GM18870 (cell line): ENCODE data around the gene FHIT.

ENCODE experiments used
- ATAC-seq: cut with Tn5 transposase; IDR thresholded peaks from one replicate; pipeline ENCODE4 v1.9.1; 2021; ENCODE audit warnings: moderate library complexity; ENCODE audit not compliant: unreplicated experiment

The FHIT gene

GRCh38 chr3:60095516-60095915 is 1155.7 kb downstream of the FHIT start:
- no peak for ATAC-seq

GRCh38 chr3:60094392-60094947 is 1156.8 kb downstream of the FHIT start:
- ATAC-seq: no peak

DNA sequence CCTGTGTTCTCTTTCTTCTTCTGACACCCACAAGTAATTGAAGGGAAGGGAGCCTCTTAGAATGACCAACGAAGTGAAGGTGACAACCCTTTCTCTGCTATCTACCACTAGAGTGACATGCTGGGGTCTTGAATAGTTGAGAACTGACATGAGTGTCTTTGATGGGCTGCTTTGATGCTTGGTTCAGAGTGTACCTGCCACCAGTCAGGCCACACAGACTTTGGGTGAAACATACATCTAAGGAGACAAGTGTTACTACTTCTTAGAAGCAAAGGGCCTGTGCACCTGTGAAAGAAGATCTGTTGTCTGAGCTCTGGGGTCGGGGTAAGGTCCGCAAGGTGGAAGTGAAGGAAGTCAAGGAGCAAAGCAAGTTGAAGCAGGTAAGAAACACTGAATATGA is 1160.7 kb downstream of the FHIT start:
- no peak for ATAC-seq

- ATAC-seq: peak; percentile 77
Measured at GRCh38 chr3:60086811-60087210, 1164.4 kb downstream of the FHIT start.

- ATAC-seq: no peak
Measured at GRCh38 chr3:60085649-60086048, 1165.6 kb downstream of the FHIT start.

- ATAC-seq: peak; percentile 62
Measured at GRCh38 chr3:60081381-60082095, 1169.7 kb downstream of the FHIT start.

GRCh38 chr3:60080648-60081047 is 1170.6 kb downstream of the FHIT start:
- no peak for ATAC-seq

GRCh38 chr3:60079076-60079475 is 1172.2 kb downstream of the FHIT start:
- no peak for ATAC-seq

- ATAC-seq: no peak
Measured at GRCh38 chr3:60076331-60076730, 1174.9 kb downstream of the FHIT start.

GRCh38 chr3:60073942-60074341 is 1177.3 kb downstream of the FHIT start:
- no peak for ATAC-seq

DNA sequence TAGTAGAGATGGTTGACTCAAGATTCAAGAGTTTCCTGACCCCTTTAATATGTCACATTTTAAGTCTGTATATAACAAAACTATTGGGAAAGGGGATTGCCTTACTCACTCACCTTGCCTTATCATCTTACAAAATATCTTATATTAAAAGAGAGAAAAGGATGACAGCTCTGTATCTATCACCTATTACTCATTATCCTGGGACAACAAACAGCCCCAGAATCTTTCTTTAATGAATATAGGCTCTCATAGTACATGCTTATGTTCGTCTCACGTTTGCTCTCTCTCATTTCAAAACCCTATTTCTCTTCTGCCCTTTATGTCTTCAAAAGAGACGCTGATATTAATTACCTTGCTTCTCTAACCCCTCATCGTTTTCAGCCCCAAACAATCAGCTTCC is 1178.0 kb downstream of the FHIT start:
- no peak for ATAC-seq

GRCh38 chr3:60070366-60070765 is 1180.9 kb downstream of the FHIT start:
- ATAC-seq: no peak

- ATAC-seq: no peak
Measured at GRCh38 chr3:60065227-60065868, 1185.9 kb downstream of the FHIT start.

DNA sequence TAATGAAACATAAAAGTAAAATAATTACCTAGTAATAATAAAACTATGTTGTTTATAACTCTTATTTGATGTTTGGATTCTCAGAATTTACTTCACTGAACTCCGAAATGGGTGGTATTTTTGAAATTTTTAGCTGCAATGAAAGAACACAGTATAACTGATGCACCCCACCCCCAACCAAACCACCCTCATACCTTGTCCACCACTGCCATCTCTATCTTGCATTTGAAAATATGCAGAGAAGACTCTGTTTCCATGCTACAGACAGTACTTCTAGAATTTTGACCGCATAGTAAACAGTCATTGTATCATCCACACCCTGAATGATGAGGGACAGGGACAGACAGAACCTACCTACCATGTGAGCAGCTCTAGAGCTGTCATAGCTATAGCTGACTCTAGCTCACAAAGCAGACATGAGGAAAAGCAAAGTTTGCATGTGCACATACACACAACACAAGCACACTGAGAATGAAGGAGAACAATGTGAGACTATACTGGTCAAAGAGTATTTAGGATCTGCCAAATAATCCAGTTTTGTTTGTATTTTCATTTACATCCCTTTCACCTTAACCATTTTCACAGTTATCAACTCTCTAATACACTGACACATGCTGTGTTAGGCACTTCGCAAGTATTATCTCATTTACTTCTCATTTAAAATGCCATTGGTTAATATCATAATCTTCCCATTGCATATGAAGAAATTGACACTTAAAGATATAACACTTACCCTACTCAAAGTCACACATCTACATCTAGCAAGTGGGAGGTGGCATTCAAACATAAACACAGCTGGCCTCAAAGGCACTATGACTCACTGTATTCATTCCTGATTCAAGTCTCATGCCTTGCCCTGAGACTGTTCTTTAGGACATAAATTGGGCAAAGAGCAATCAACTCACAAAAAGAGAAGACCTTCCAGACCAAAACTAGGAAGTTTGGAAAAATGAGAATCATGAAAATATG is 1186.8 kb downstream of the FHIT start:
- no peak for ATAC-seq

DNA sequence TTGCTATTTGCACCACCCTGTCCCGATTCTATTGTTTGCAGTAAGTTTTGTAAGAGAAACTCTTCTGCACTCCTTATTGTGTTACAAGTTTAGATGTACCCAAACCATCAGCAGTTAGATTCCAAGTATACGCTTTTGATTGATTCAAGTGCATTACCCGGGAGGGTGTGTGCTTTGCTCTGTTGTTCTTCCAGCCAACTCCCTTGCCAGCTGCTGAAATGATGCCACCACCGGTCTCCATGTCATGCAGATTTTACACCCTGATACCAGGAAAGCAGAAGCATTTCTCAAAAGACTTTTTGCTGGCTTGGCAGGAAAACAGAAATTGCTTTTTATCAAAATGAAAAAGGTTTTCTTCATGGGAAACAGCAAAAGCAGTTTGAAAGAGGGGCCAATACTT is 1194.8 kb downstream of the FHIT start:
- no peak for ATAC-seq

GRCh38 chr3:60055765-60056164 is 1195.5 kb downstream of the FHIT start:
- no peak for ATAC-seq

- no peak for ATAC-seq
Measured at GRCh38 chr3:60053526-60054265, 1197.6 kb downstream of the FHIT start.

DNA sequence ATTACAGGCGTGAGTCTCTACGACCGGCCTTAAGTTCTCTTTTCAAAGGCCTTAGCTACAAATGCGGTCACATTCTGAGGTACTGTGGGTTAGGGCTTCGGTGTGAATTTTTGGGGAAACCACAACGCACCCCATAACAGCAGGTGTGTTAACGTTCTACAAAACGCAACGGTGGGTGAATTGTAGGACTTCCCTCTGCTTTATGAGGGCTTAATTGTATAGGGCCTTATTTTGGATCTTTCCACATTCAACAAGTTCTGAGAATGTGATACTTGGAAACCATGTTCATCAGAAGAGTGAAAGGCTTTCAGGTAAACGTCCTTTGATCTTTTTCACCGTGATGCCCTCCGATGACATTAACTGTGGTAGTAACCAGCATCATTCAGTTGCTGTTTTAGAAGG is 1202.8 kb downstream of the FHIT start:
- no peak for ATAC-seq

- no peak for ATAC-seq
Measured at GRCh38 chr3:60047426-60048200, 1203.6 kb downstream of the FHIT start.

DNA sequence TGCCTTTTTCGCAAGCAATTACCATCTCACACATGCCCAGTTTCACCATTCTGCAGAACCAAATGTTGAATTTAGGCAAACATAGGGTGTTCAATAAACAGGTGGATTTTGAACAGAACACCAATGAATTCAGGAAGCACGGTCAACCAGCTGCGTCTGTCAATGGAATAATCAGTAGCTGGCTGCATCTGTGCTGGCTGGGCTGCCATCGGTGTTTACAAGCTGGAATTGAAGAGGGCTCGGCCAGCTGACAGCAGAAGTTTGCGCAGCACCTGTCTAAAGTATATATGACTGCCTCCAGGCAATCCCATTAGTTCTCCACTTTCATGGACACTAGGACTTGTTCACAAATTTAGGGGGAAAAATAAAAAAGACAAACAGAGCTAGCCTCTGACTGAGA is 1205.0 kb downstream of the FHIT start:
- no peak for ATAC-seq
